HEK293 (cell line): ENCODE measurements around the gene MUSK.

Experiments
- CTCF ChIP-seq: fragments of 450-650 bp; formaldehyde crosslinking; IDR thresholded peaks from 2 replicates; pipeline ENCODE4 v1.5.1; 2016; ENCODE audit warnings: missing biosample characterization, missing genetic modification characterization
- GLI4 ChIP-seq: fragments of 450-650 bp; formaldehyde crosslinking; IDR thresholded peaks from 2 replicates; pipeline ENCODE4 v1.5.1; 2016; ENCODE audit warnings: missing biosample characterization, missing genetic modification characterization
- KLF16 ChIP-seq: fragments of 450-650 bp; formaldehyde crosslinking; IDR thresholded peaks from 2 replicates; pipeline ENCODE4 v1.5.1; 2017; ENCODE audit warnings: missing biosample characterization, missing genetic modification characterization
- ZNF19 ChIP-seq: fragments of 450-650 bp; formaldehyde crosslinking; IDR thresholded peaks from 2 replicates; pipeline ENCODE4; 2016; ENCODE audit warnings: missing biosample characterization, missing genetic modification characterization, low read depth
- ZNF549 ChIP-seq: fragments of 450-650 bp; IDR thresholded peaks from 2 replicates; pipeline ENCODE4 v1.5.1; 2018; ENCODE audit warnings: missing biosample characterization, missing genetic modification characterization, mild to moderate bottlenecking, inconsistent platforms, moderate library complexity
- ZNF830 ChIP-seq: fragments of 450-650 bp; IDR thresholded peaks from 2 replicates; pipeline ENCODE4 v1.5.0; 2018; ENCODE audit warnings: missing biosample characterization, missing genetic modification characterization, low read depth, mild to moderate bottlenecking, moderate library complexity

GRCh38 chr9:110809038-110809595, 140.5 kb downstream of the MUSK start:
- TF ChIP-seq KLF16 (tag by site-specific recombination) = no peak
- no peak for TF ChIP-seq ZNF830 (tag by site-specific recombination)
- no peak for TF ChIP-seq ZNF19 (tag by site-specific recombination)
- TF ChIP-seq CTCF = no peak
- no peak for TF ChIP-seq ZNF549 (tag by site-specific recombination)
- no peak for TF ChIP-seq GLI4 (tag by site-specific recombination)
